Duodenal mucosa (tissue), 2 donors: Measurements from ENCODE around the gene PLCB4.

Experiments
- H3K27ac ChIP-seq: one replicate; pipeline ENCODE4 v1.7.0; 2013; ENCODE audit warnings: low read depth, low read length
- H3K27me3 ChIP-seq, 2 donors: one replicate each; pipeline ENCODE4 v1.7.0; 2013; ENCODE audit warnings: low read length in 2 of 2, control low read depth in 1 of 2; ENCODE audit not compliant: insufficient read depth in 2 of 2, control insufficient read depth in 1 of 2
- H3K36me3 ChIP-seq, 2 donors: one replicate each; pipeline ENCODE4 v1.7.0; 2013; ENCODE audit warnings: low read length in 2 of 2, control low read depth in 1 of 2; ENCODE audit not compliant: insufficient read depth in 2 of 2, control insufficient read depth in 1 of 2
- H3K4me1 ChIP-seq, 2 donors: one replicate each; pipeline ENCODE4 v1.7.0; 2013; ENCODE audit warnings: low read length in 2 of 2, control low read depth in 1 of 2; ENCODE audit not compliant: insufficient read depth in 2 of 2, control insufficient read depth in 1 of 2
- H3K4me3 ChIP-seq, 2 donors: one replicate each; pipeline ENCODE4 v1.7.0; 2013; ENCODE audit warnings: low read length in 2 of 2, low read depth in 1 of 2
- H3K9ac ChIP-seq, 2 donors: one replicate each; pipeline ENCODE4 v1.7.0; 2013; ENCODE audit warnings: low read length in 2 of 2, low read depth in 1 of 2
- H3K9me3 ChIP-seq, 2 donors: one replicate each; pipeline ENCODE4 v1.7.0; 2013; ENCODE audit warnings: low read length in 2 of 2, control low read depth in 1 of 2; ENCODE audit not compliant: control insufficient read depth in 1 of 2

The PLCB4 gene

DNA sequence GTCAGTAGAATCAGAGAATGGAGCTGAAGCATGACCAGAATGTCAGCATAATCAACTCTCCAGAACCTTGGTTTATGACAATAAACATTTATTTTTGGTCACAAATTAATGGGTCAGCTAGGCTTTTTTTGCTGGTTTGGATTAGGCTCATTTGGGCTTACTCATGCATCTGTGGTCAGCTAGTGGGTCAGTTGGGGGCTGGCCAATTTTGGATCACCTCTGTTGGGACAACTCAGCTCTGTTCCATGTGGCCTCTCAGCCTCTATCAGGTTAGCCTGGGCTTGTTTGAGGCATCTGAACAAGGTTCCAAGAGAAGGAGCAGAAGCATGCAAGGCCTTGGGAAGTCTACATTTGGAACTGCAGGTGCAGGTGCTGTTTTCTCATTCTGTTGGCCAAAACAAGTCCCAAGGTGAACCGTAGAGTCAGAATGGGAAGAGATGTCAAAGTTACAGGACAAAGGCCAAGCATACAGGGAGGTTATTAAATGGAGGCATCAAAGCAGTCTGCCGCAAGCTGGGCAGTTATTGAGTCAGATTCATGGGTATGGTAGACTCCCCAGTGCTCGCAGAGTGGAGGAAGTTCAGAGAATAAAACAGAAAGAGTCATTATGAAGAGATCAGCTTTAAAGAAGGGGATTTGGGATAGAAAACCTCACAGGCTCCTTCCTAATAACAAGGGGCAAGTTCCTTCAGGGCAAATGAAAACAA lies 173.0 kb downstream of the PLCB4 start:
- Histone ChIP-seq H3K9me3 (no peaks in the 10 kb centered on the region), H3K4me1 (peaks cover 6 to 16% of the 10 kb centered on the region in 2 donors), H3K9ac (no peak overlapping the region), H3K36me3 (no peaks in the 10 kb centered on the region), H3K27ac (no peak overlapping the region), H3K4me3 (no peak overlapping the region), H3K27me3 (no peaks in the 10 kb centered on the region)

DNA sequence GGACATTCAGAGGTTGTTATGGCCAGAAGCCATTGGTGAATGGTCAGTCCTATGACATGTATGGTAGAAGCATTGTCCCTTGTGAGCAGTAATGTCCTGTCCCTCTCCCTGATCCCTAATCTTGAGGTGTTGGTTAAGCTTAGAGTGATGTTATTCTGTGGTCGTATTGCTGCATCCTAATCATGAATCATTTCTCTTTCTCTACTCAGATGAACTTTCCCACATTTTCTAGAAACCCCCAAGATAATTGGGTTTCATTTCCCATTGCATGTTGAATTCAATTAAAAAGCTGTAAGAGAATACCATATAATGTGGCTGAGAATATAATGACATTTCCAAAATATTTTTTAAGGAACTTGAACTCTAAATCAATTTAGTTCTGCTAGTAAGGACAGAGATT lies 175.1 kb downstream of the PLCB4 start:
- Histone ChIP-seq H3K36me3 (no peaks in the 10 kb centered on the region), H3K27ac (no peak overlapping the region), H3K9ac (no peak overlapping the region), H3K4me1 (peaks cover 6 to 16% of the 10 kb centered on the region in 2 donors), H3K9me3 (no peaks in the 10 kb centered on the region), H3K4me3 (no peak overlapping the region), H3K27me3 (no peaks in the 10 kb centered on the region)

- no peak overlapping the region for H3K4me3 ChIP-seq
- H3K9me3 ChIP-seq = no peaks in the 10 kb centered on the region
- peaks cover 6 to 16% of the 10 kb centered on the region in 2 donors for H3K4me1 ChIP-seq
- no peaks in the 10 kb centered on the region for H3K27me3 ChIP-seq
- no peak overlapping the region for H3K27ac ChIP-seq
- no peak overlapping the region for H3K9ac ChIP-seq
- no peaks in the 10 kb centered on the region for H3K36me3 ChIP-seq
These were observed 175.9 kb downstream of the PLCB4 start for GRCh38 chr20:9244811-9245210.

GRCh38 chr20:9246731-9247130 lies 177.8 kb downstream of the PLCB4 start:
- H3K4me1 ChIP-seq = peaks cover 0 to 7% of the 10 kb centered on the region in 2 donors
- no peaks in the 10 kb centered on the region for H3K9me3 ChIP-seq
- no peaks in the 10 kb centered on the region for H3K36me3 ChIP-seq
- no peak overlapping the region for H3K9ac ChIP-seq
- H3K27ac ChIP-seq = no peak overlapping the region
- H3K4me3 ChIP-seq = no peak overlapping the region
- no peaks in the 10 kb centered on the region for H3K27me3 ChIP-seq

DNA sequence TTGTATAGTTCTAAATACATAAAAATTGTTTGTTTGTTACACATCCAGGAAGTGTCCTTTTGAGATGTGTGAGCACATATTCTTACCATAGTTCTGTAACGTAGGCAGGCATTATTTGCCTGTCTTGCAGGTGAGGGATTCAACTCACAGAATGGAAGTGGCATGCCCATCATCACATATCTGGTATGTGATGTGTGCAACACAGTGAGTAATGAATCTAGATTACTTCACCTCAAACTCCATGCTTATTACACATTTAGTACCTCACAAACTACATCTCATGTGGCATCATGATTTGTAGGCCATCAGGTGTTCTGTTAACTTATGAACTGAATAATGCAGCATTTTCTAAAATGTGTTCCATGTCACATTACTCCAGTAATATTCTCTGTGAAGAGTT lies 181.6 kb downstream of the PLCB4 start:
- Histone ChIP-seq H3K36me3 (no peaks in the 10 kb centered on the region), H3K4me1 (no peaks in the 10 kb centered on the region), H3K4me3 (no peak overlapping the region), H3K9ac (no peak overlapping the region), H3K9me3 (no peaks in the 10 kb centered on the region), H3K27ac (no peak overlapping the region), H3K27me3 (no peaks in the 10 kb centered on the region)

DNA sequence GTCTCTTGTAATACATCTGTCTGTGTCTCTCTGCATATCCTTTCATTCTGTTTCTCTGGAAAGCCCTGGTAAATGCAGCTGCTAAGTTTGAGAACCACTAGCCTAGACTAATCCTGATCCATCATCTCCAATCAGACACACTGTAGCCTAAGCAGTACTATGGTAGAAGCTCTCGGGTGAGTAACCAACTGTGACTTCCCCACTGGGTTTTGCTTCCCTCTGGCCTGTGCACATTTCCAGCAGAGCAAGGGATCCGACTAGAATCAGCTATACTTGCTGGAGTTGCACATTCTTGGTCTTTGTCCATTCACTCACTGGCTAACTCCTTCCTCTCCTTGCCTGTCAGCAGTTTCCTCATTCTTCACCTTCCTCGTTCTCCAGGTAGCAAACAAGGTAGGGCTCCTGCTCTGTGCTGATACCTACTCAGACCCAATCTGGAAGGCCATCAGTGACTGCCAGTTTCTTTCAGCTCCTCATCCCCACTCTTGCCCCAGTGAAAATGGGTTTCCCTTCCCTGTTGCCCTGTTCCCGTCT lies 184.2 kb downstream of the PLCB4 start:
- no peak overlapping the region for H3K9ac ChIP-seq
- no peaks in the 10 kb centered on the region for H3K4me1 ChIP-seq
- no peaks in the 10 kb centered on the region for H3K9me3 ChIP-seq
- no peak overlapping the region for H3K4me3 ChIP-seq
- no peak overlapping the region for H3K27ac ChIP-seq
- H3K36me3 ChIP-seq = no peaks in the 10 kb centered on the region
- no peaks in the 10 kb centered on the region for H3K27me3 ChIP-seq

GRCh38 chr20:9255171-9255570 lies 186.3 kb downstream of the PLCB4 start:
- Histone ChIP-seq H3K4me1 (no peaks in the 10 kb centered on the region), H3K4me3 (no peak overlapping the region), H3K36me3 (no peaks in the 10 kb centered on the region), H3K27me3 (no peaks in the 10 kb centered on the region), H3K9ac (no peak overlapping the region), H3K27ac (no peak overlapping the region), H3K9me3 (no peaks in the 10 kb centered on the region)

GRCh38 chr20:9256393-9256792 lies 187.5 kb downstream of the PLCB4 start:
- Histone ChIP-seq H3K27ac (no peak overlapping the region), H3K4me3 (no peak overlapping the region), H3K9me3 (no peaks in the 10 kb centered on the region), H3K4me1 (no peaks in the 10 kb centered on the region), H3K36me3 (no peaks in the 10 kb centered on the region), H3K27me3 (no peaks in the 10 kb centered on the region), H3K9ac (no peak overlapping the region)

GRCh38 chr20:9258901-9259300 lies 190.0 kb downstream of the PLCB4 start:
- Histone ChIP-seq H3K36me3 (no peaks in the 10 kb centered on the region), H3K4me1 (no peaks in the 10 kb centered on the region), H3K4me3 (no peak overlapping the region), H3K27me3 (no peaks in the 10 kb centered on the region), H3K9ac (no peak overlapping the region), H3K27ac (no peak overlapping the region), H3K9me3 (no peaks in the 10 kb centered on the region)

DNA sequence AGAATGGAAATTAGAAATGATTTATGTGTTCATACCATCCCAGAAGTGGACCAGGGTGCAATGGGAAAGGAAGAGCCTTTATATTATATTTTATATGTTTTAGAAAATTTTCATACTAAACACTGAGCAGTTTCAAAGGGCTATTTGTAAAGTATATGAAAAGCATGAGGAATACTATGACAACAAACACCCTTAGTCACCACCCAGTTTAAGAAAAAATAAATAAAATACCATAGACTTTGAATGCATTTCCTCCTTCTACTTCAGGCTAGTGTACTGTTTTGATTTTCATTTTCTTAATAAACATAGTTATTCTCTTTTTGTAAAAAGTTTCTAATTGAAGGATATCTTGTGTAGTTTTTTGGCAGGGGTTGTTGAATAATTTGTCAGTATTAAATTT lies 191.1 kb downstream of the PLCB4 start:
- Histone ChIP-seq H3K36me3 (no peaks in the 10 kb centered on the region), H3K27ac (no peak overlapping the region), H3K9ac (no peak overlapping the region)

More for the DNA sequence above, 191.1 kb downstream of the PLCB4 start:
- Histone ChIP-seq H3K27me3 (no peaks in the 10 kb centered on the region), H3K4me1 (no peaks in the 10 kb centered on the region), H3K4me3 (no peak overlapping the region), H3K9me3 (no peaks in the 10 kb centered on the region)
